GM20000 (cell line): Measurements from ENCODE around the gene S100A10.

Experiments
- DNase-seq: peaks from one replicate; pipeline ENCODE4 v3.0.0; 2012; ENCODE audit warnings: low spot score
- TF ChIP-seq, protein P1 (sequence below): IDR thresholded peaks from 2 replicates; pipeline ENCODE4 v1.5.1; 2012; ENCODE audit warnings: mild to moderate bottlenecking, control low read depth; ENCODE audit errors: extremely low read depth, missing control alignments

The S100A10 gene

GRCh38 chr1:152013664-152014237 lies 20.1 kb upstream of the S100A10 start:
- DNase-seq = no peak
- TF ChIP-seq, protein P1, sequence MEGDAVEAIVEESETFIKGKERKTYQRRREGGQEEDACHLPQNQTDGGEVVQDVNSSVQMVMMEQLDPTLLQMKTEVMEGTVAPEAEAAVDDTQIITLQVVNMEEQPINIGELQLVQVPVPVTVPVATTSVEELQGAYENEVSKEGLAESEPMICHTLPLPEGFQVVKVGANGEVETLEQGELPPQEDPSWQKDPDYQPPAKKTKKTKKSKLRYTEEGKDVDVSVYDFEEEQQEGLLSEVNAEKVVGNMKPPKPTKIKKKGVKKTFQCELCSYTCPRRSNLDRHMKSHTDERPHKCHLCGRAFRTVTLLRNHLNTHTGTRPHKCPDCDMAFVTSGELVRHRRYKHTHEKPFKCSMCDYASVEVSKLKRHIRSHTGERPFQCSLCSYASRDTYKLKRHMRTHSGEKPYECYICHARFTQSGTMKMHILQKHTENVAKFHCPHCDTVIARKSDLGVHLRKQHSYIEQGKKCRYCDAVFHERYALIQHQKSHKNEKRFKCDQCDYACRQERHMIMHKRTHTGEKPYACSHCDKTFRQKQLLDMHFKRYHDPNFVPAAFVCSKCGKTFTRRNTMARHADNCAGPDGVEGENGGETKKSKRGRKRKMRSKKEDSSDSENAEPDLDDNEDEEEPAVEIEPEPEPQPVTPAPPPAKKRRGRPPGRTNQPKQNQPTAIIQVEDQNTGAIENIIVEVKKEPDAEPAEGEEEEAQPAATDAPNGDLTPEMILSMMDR = peak; percentile 70

GRCh38 chr1:152009691-152010090 lies 16.0 kb upstream of the S100A10 start:
- TF ChIP-seq, protein P1 = no peak
- DNase-seq = no peak

DNA sequence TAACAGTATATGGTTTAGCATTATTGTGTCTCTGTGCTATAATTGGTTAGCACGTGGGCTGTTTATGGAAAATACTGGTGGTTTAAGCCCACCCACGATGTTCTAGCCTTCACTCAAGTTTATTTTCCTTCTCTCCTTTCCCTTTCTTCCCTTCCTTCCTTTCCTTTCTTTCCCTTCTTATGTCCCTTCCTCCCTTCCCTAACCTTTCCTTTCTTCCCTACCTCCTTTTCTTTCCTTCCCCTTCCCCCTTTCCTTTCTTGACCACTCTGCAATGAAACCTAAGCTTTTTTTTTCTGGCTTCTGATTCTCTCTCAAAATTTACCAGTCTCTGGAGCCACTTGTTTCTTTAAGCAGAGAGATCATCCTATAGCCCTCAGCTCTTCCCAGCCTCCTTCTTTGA lies 13.4 kb upstream of the S100A10 start:
- DNase-seq = no peak
- TF ChIP-seq, protein P1 = no peak

DNA sequence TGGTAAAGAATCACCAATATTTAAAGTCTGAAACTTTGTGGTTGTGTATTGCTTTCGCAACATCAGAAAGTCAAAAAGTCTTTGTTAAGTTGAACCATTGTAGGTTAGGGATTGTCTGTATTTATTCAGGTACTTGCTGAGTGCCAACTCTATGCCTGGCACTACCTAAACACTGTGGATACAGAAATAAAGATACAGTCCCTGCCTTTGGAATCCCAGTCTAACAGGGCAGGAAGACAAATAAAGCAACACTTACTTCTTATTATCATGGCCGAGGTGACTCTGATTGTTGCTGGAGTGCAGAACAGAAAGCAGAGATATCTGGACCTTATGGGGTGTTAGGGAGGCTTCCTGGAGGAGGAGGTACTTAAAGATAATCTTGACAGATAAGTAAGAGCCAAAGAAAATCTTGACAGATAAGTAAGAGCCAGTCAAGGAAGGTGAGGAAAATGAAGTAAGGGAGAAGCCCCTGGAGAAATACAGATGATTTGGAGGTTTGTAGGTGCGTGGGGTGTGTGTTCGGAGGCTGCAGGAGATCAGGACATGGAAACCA lies 11.8 kb upstream of the S100A10 start:
- TF ChIP-seq, protein P1 = no peak
- DNase-seq = no peak

GRCh38 chr1:152003846-152004442 lies 10.3 kb upstream of the S100A10 start:
- TF ChIP-seq, protein P1 = no peak
- no peak for DNase-seq

DNA sequence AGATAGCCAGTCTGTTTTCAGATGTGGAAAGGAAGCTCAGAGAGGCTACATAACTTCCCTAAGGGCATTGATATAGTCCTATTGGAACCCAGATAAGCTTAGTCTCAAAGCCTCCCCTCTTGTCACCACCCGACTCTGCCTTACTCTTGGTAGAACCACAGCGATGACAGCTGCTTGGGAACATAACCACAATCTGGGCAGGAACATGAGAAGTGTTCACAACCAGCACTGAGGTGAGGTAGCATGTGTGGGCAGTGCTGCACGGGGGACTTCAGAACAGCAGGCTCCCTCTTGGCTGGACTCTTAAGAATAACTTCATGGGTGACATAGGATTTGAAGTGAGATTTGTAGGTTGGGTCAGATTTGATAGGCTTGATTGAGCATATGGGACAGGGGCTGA lies 9.3 kb upstream of the S100A10 start:
- DNase-seq = no peak
- TF ChIP-seq, protein P1 = no peak

DNA sequence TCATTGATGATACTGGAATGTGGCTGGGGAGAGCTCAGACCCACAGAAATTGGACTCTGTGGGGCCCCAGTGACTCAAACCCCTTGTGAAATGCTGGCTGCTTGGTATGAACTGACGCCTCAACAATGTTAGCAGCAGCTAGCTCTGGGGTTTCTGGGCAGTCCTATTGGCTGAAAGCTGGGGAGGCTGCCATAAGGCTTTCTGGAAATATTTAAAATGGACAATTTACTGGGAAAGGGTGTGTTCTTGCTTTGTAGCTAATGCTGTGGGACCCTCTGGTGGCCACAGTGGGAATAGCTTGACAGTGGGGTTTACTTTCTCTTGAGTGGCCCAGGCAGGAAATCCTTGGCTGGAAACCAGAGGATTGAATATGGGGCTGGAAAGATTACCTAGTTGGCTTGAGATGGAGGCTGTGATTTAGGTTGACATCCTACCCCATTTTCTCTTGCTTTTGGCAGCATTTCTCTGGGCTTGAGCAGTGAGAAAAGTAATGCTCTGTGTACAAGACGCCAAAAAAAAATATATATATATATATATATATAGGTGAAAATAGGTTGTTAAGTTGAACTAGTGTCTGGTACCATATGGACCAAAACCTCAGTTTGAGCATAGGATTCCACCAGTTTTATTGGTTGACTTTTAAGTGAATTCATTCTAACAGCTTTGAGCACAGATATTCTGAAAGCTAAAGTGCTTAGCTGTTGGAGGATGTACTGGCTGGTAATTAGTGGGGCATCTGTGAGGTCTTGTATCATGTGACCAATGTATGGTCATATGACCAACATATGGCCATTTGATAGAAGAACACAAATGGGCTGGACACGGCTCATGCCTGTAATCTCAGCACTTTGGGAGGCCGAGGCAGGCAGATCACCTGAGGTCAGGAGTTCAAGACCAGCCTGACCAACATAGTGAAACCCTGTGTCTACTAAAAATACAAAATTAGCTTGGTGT lies 8.2 kb upstream of the S100A10 start:
- TF ChIP-seq, protein P1 = peak; percentile 90
- DNase-seq = peak; percentile 64
